IPS DF 6.9 (cell line): ENCODE measurements around the gene GATD1.

Experiments
- DNase-seq: peaks from one replicate; pipeline ENCODE4 v3.0.0-alpha.2; 2013; ENCODE audit warnings: low read depth, low spot score
- H3K27ac ChIP-seq: one replicate; pipeline ENCODE4 v1.5.1; 2013; ENCODE audit warnings: low read length, control low read depth
- H3K27me3 ChIP-seq: 2 replicates; pipeline ENCODE4 v1.6.1; 2013; ENCODE audit warnings: mild to moderate bottlenecking, low read length; ENCODE audit not compliant: control insufficient read depth, insufficient read depth
- H3K36me3 ChIP-seq: 2 replicates; pipeline ENCODE4 v1.6.1; 2013; ENCODE audit warnings: low read length; ENCODE audit not compliant: control insufficient read depth, insufficient read depth
- H3K4me1 ChIP-seq: 2 replicates; pipeline ENCODE4 v1.6.1; 2013; ENCODE audit warnings: low read length; ENCODE audit not compliant: control insufficient read depth, insufficient read depth
- H3K4me3 ChIP-seq: 2 replicates; pipeline ENCODE4 v1.5.1; 2013; ENCODE audit warnings: mild to moderate bottlenecking, low read length
- H3K9me3 ChIP-seq: 2 replicates; pipeline ENCODE4 v1.6.1; 2013; ENCODE audit warnings: low read length, inconsistent platforms; ENCODE audit not compliant: control insufficient read depth, insufficient read depth
- WGBS: extraction: QIAGEN DNeasy Blood & Tissue Kit; methylation state at CpG from one replicate; pipeline ENCODE4 v1.1.7; 2013; ENCODE audit warnings: mixed read lengths, missing lambda C conversion rate; ENCODE audit not compliant: insufficient read length, insufficient coverage; 5-methylcytosine and 5-hydroxymethylcytosine counted together

Gene GATD1

DNA sequence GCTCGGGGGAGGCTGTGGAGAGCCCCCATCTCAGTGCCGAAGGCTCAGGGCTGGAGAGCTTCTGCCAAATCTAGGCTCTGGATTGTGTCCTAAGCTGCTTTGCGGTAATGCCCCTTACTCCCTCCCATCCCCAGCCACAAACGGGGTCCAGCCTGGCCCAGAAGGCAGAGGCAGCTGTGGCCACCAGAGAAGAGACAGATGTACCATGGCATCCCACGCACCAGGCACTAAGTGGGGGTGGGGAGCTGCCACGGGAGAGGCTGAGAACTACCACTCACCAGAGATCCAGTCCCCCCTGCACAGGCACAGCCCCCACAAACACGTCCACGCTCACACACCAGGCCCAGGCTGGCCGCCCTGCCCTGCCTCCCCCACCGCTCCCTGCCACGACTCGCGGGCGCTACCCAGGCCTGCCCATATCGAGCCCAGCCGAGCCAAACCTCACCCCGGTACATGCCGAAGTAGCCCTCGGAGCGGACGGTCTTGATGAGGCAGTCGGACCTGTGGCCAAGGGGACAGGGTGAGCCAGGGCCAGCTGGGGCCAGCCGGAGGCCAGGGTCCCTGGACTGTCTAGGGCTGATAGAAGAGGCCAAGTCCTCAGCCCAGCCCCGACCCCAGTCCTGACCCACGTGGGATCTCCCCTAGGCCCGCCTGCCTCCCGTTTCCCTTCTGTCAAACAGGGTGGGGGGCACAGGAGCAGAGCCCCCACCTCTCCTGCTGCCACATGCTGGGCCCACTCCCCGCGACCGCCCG is 16.9 kb upstream of the GATD1 start:
- no peaks in the 10 kb centered on the region for H3K9me3 ChIP-seq
- no peak for DNase-seq
- H3K4me1 ChIP-seq: peaks cover 9% of the 10 kb centered on the region
- no peak overlapping the region for H3K4me3 ChIP-seq
- H3K27me3 ChIP-seq: no peaks in the 10 kb centered on the region
- no CpG with 5 or more reads among the region's 31 CpGs for WGBS
- no peak overlapping the region for H3K27ac ChIP-seq
- peaks cover 7% of the 10 kb centered on the region; the same call in 1 of the 2 replicates for H3K36me3 ChIP-seq

DNA sequence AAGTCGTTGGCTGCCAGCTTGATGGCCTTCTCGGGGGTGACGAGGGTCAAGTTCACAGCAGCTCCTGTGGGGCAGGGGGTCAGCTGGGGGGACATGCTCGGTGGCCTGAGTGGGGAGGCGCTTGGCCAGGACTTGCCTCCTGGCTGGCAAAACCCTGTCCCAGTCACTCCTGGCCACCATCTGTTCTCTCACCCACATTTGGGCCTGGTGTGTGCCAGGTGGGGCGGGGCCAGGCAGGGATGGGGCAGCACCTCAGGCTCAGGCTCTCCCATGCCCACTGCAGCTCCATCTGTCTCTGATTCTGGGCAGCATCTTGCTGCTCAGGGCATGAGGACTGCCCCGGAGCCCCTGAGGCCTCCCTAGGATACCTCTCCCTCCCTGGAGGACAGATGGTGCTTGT is 16.3 kb upstream of the GATD1 start:
- no CpG with 5 or more reads among the region's 7 CpGs for WGBS
- peaks cover 6% of the 10 kb centered on the region; the same call in 1 of the 2 replicates for H3K36me3 ChIP-seq

DNA sequence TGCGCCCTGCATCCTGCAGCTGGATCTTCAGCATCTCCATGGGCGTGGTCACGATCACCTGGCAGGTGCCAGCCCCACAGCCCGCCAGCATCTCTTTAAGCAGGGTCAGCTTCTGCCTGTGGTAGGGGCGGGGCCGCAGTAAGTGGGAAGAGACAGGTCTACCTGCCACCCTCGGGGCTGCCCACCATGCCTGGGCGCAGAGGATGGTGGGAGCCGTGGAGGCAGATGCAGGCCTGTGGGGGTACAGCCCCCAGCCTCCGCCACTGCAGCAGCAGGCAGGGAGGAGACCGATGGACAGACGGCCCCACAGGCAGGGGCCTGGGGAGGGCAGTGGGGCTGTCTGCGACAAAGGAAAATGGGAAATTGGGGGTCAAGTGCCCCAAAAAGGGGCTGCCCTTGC is 15.6 kb upstream of the GATD1 start:
- no peak overlapping the region for H3K4me3 ChIP-seq
- H3K27me3 ChIP-seq: no peaks in the 10 kb centered on the region
- no peaks in the 10 kb centered on the region for H3K9me3 ChIP-seq
- H3K36me3 ChIP-seq: peaks cover 6% of the 10 kb centered on the region; the same call in 1 of the 2 replicates
- H3K4me1 ChIP-seq: peaks cover 9% of the 10 kb centered on the region
- DNase-seq: no peak
- WGBS: no CpG with 5 or more reads among the region's 13 CpGs
- H3K27ac ChIP-seq: no peak overlapping the region

More for the DNA sequence above, 16.3 kb upstream of the GATD1 start:
- H3K9me3 ChIP-seq: no peaks in the 10 kb centered on the region
- no peak for DNase-seq
- no peaks in the 10 kb centered on the region for H3K27me3 ChIP-seq
- no peak overlapping the region for H3K27ac ChIP-seq
- peaks cover 9% of the 10 kb centered on the region for H3K4me1 ChIP-seq
- no peak overlapping the region for H3K4me3 ChIP-seq

DNA sequence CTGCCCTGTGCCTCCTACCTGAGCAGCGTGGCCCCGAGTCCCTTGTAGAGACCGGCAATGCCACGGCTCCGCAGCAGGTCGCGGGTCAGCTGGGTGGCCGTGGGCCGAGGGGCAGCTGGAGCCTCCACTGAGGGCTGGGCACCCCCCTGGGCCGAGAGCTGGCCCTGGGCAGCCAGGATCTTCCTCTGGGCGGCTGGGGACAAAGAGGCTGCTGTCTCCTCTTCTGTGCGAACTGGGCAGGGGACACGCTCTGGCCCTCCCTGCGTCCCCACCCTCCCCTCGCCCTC is 15.2 kb upstream of the GATD1 start:
- H3K4me3 ChIP-seq: no peak overlapping the region
- no peaks in the 10 kb centered on the region for H3K27me3 ChIP-seq
- H3K4me1 ChIP-seq: peaks cover 9% of the 10 kb centered on the region
- no peak for DNase-seq
- H3K36me3 ChIP-seq: peaks cover 6% of the 10 kb centered on the region; the same call in 1 of the 2 replicates
- H3K27ac ChIP-seq: no peak overlapping the region
- WGBS: no CpG with 5 or more reads among the region's 15 CpGs
- no peaks in the 10 kb centered on the region for H3K9me3 ChIP-seq

DNA sequence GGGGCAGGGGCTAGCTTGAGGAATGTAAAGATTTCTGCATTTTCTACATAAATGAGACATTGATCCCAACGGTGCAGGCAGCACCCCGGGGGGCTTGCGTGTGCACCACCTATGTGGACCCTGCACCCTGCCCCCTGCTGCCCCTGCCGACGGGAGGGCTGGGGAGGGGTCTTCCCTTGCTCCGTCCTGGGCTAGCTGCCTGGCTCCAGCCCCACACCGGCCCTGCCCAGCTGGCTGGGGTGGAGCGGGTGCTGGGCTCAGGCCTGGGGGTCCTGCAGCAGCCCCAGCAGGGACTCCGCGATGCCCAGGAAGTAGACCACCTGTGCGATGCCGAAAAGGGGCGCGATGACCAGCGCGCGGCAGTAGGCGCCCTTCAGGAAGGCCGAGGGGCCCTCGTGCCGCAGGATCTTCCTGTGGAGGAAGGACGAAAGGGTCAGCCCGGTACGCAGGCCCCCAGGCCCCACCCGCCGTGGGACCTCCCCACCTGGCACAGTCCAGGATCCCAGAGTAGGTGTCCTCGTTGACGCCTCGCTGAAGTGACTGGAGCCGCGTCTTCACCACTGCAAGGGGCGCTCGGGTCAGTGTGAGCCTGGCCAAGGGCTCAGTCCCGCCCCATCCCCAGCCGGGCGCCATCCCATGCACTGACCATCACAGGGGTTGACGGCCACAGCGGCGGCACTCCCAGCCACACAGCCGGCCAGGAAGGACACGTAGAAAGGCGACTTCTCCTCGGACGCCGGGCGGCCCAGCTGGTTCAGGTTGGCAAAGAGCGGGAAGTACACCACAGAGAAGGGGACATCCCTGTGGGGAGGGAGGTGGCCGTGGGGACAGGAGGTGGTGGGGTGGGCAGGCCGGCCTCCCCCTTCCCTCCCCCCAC is 14.6 kb upstream of the GATD1 start:
- H3K27me3 ChIP-seq: no peaks in the 10 kb centered on the region
- WGBS: no CpG with 5 or more reads among the region's 49 CpGs
- no peak for DNase-seq
- no peaks in the 10 kb centered on the region for H3K9me3 ChIP-seq
- no peak overlapping the region for H3K27ac ChIP-seq
- peaks cover 9% of the 10 kb centered on the region for H3K4me1 ChIP-seq
- H3K36me3 ChIP-seq: peaks cover 6% of the 10 kb centered on the region; the same call in 1 of the 2 replicates
- H3K4me3 ChIP-seq: no peak overlapping the region

DNA sequence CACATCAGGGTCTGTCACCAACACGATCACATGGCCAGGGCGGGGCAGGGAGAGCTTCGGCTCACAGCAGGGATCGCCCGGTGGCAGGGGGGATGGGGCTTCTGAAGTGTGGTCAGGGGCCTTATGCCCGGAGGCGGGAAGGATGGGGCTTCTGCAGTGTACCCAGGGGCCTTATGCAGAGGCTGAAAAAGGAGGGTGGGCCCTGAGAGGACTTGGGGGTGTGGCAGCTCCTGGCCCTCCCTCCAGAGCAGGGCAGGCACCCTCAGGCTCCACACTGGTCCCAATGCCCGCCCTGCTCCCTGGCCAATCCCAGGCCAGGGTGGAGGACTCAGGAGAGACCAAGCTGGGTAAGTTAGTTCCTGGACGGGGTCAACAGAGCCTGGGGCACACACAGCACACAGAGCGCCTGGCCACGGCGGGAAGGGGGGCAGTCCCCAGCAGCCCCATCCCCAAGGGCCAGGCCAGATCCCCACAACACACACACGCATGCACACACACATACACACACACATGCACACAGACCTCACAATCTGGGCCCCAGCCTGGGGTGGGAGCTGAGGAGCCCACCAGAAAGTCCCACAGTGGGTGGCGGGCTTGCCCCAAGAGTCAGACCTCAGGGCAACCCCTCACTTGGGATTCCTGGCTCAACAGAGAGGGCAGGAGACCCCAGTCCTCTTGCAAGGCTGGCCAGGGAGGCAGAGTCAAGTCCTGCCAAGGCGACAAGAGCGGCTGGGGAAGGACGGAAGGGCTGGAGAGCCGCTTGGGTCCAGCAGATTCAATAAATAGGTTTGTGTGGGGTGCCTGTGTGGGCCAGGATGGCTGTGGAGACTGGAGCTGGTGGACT is 13.7 kb upstream of the GATD1 start:
- Histone ChIP-seq H3K9me3 (no peaks in the 10 kb centered on the region), H3K4me3 (no peak overlapping the region), H3K36me3 (peaks cover 6% of the 10 kb centered on the region; the same call in 1 of the 2 replicates), H3K4me1 (peaks cover 3% of the 10 kb centered on the region), H3K27me3 (no peaks in the 10 kb centered on the region), H3K27ac (no peak overlapping the region)
- no peak for DNase-seq
- no CpG with 5 or more reads among the region's 18 CpGs for WGBS

DNA sequence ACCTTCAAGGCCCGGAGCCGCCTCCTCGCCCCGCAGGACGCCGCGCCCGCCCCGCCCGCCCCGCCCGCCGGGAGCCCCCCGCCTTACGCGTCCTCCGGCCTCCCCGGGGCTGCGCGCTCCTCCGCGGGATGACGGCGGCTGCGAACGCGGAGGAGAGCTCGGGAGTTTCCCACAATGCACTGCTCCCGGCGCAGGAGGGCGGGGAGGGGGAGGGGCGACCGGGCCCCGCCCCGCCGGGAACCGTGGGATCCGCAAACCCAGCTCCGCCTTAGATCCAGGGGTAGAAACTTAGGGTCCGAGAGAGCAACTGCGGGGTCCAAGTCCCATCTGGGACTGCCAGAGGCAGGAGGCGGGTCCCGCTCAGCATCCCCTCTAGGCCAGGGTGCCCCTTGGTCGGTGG is 12.7 kb upstream of the GATD1 start, which contains the start of gene CEND1:
CEND1 (minus strand) TSS at position 148 of the 400 bp plus-strand sequence. CDS start 1,514 bp downstream, outside the sequence.
- no peak for DNase-seq
- Histone ChIP-seq H3K27ac (no peak within 1 kb of the TSS), H3K4me1 (peaks cover 2% of the 10 kb centered on the region; the same call in 1 of the 2 replicates), H3K27me3 (no peaks in the 10 kb centered on the region), H3K36me3 (peaks cover 6% of the 10 kb centered on the region; the same call in 1 of the 2 replicates), H3K9me3 (no peaks in the 10 kb centered on the region), H3K4me3 (no peak within 1 kb of the TSS)
- WGBS: no CpG with 5 or more reads among the region's 44 CpGs

DNA sequence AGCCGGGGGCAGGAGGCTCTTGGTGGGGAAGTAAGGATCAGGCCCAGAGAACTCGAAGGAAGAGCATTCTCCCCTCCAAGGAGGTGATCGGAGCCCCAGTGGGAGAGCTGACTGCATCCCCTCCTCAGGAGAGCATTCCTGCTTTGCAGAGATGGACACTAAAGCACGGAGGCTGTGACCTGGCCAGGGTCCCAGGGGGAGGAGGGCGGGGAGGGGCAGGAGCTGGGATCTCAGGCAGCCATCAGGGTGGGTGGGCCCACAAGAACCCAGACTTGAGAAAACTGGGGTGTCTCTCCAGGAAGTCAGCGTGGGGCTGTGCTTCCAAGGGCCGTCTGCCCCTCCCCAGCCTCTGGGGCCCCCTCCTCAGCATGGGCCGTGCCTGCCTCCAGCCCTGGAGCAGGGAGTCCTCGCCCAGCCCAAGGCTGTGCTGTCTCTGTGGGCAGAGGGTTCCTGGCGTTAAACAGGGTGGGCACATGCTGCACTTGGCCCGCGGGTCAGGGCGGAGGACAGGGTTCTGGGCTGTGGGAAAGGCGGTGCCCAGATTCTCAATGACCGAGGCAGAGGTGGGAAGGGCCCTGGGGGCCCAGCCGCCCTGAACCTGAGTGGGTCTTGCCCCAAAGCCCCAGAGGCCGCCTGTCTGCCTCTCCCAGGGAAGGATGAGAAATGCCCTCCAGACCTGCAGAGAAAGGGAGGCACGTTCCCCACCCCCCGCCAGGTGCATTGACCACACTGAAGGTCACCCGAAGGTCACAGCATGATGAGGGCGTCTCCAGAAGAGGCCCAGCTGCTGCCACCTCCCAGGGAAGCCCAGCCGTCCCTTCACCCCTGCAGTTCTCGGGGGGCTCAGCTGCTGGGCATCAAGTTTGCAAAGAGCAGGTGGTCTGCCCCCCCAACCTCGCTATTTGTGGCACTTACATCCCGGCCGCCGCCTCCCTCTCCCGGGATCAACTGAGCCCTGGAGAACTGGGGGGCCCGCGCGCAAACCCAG is 12.0 kb upstream of the GATD1 start:
- WGBS: no CpG with 5 or more reads among the region's 31 CpGs
- DNase-seq: no peak
- Histone ChIP-seq H3K27ac (no peak overlapping the region), H3K4me1 (peaks cover 2% of the 10 kb centered on the region; the same call in 1 of the 2 replicates), H3K9me3 (no peaks in the 10 kb centered on the region), H3K36me3 (peaks cover 3% of the 10 kb centered on the region; the same call in 1 of the 2 replicates), H3K27me3 (no peaks in the 10 kb centered on the region), H3K4me3 (no peak overlapping the region)

DNA sequence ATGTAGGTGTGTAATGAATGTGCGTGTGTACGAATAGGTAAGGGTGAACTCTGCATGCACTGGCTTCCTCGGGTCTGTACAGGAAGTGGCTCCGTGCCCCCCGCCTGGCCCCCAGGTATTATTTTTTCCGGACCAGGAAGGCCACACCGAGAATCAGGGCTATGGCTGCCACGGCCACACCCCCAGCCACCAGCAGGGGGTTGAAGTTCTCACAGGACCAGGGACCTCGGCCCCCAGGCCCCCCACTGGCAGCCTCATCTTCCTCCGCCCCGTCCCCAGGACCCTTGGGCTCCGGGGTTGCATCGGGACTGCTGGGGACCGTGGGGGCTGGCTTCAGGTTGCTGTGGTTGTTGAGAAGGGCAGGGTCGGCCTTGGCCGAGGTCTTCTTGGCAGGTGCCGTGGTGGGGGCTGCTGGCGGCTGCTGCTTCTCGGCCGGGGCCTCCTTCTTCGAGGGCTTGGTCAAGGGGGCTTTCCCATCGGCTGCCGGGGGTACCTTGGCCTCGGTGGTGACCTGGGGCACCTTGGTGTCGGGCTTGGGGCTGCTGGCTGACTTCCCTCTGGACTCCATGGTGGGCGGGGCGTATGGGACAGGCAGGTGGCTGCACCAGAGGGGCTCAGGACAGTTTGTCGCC is 10.8 kb upstream of the GATD1 start:
- peaks cover 3% of the 10 kb centered on the region; the same call in 1 of the 2 replicates for H3K36me3 ChIP-seq
- DNase-seq: no peak
- H3K4me1 ChIP-seq: peaks cover 2% of the 10 kb centered on the region; the same call in 1 of the 2 replicates
- H3K27ac ChIP-seq: no peak overlapping the region
- WGBS: no CpG with 5 or more reads among the region's 28 CpGs
- H3K4me3 ChIP-seq: no peak overlapping the region
- H3K9me3 ChIP-seq: no peaks in the 10 kb centered on the region
- no peaks in the 10 kb centered on the region for H3K27me3 ChIP-seq
